PC-3 (cell line): Measurements from ENCODE around the gene MICOS13. TPM values are rescaled to one million over a fixed set of nuclear protein-coding genes. Genes with fewer than 3 reads are reported as not detected.

Experiments used
- ATAC-seq: fragments of 200-7000 bp; cut with Tn5 transposase; 2 replicates; pipeline ENCODE4 v1.9.1; 2020; ENCODE audit warnings: mild to moderate bottlenecking, moderate library complexity
- BruUV-seq: library from RNA; stranded (reverse); fragments of 400-500 nt; replicated peaks from 2 replicates; lab custom pipeline; 2021; lab: Mats Ljungman, UMichigan
- CTCF ChIA-PET: fragments of 300-600 bp; sonication (Branson Sonifier 250); formaldehyde crosslinking; loops from one replicate; lab custom pipeline; 2022; ENCODE audit warnings: antibody characterized with exemption; lab: Charles Lee
- POLR2A ChIA-PET: fragments of 300-600 bp; sonication (Branson Sonifier 250); formaldehyde crosslinking; loops from one replicate; lab custom pipeline; 2022; ENCODE audit warnings: antibody characterized with exemption; ENCODE audit not compliant: unreplicated experiment; lab: Charles Lee
- DNase-seq: peaks from one replicate; pipeline ENCODE4 v3.0.0-alpha.2; 2015
- H2AFZ ChIP-seq: fragments of 300-600 bp; sonication (generic); 2 replicates; pipeline ENCODE4 v1.6.0; 2016; ENCODE audit warnings: antibody characterized with exemption, low read length
- H3F3A ChIP-seq: fragments of 300-600 bp; sonication (generic); one replicate; pipeline ENCODE4 v1.6.0; 2017; ENCODE audit warnings: antibody characterized with exemption, low read length, control low read depth, mild to moderate bottlenecking; ENCODE audit not compliant: unreplicated experiment
- H3K27ac ChIP-seq: fragments of 300-600 bp; sonication (generic); 2 replicates; pipeline ENCODE4 v1.5.1; 2016; ENCODE audit warnings: mild to moderate bottlenecking, low read length
- H3K27me3 ChIP-seq: fragments of 300-600 bp; sonication (generic); 2 replicates; pipeline ENCODE4 v1.6.1; 2016; ENCODE audit warnings: low read length, mixed read lengths
- H3K36me3 ChIP-seq: fragments of 300-600 bp; sonication (generic); 2 replicates; pipeline ENCODE4 v1.6.1; 2016; ENCODE audit warnings: low read depth, mixed run types, low read length, mixed read lengths
- H3K4me1 ChIP-seq: fragments of 300-600 bp; sonication (generic); 2 replicates; pipeline ENCODE4 v1.5.1; 2016; ENCODE audit warnings: low read length; ENCODE audit not compliant: insufficient read depth
- H3K4me2 ChIP-seq: fragments of 300-600 bp; sonication (generic); 2 replicates; pipeline ENCODE4 v1.6.0; 2016; ENCODE audit warnings: low read length
- H3K4me3 ChIP-seq: fragments of 300-600 bp; sonication (generic); 2 replicates; pipeline ENCODE4 v1.5.1; 2016; ENCODE audit warnings: mild to moderate bottlenecking, low read length, mixed read lengths
- H3K79me2 ChIP-seq: fragments of 300-600 bp; sonication (generic); 2 replicates; pipeline ENCODE4 v1.6.1; 2017; ENCODE audit warnings: low read length, mixed read lengths
- H3K9ac ChIP-seq: fragments of 300-600 bp; sonication (generic); 2 replicates; pipeline ENCODE4 v1.6.0; 2016; ENCODE audit warnings: mild to moderate bottlenecking, low read length
- H3K9me2 ChIP-seq: fragments of 300-600 bp; sonication (generic); replicated peaks from 2 replicates; pipeline ENCODE4 v1.6.1; 2016; ENCODE audit warnings: mixed run types, low read length, mixed read lengths
- H3K9me3 ChIP-seq: fragments of 300-600 bp; sonication (generic); 2 replicates; pipeline ENCODE4 v1.6.1; 2016; ENCODE audit warnings: low read length, mixed read lengths
- H4K20me1 ChIP-seq: fragments of 300-600 bp; sonication (generic); 2 replicates; pipeline ENCODE4 v1.6.1; 2016; ENCODE audit warnings: low read length, mixed read lengths
- CTCF ChIP-seq: fragments of 300-600 bp; sonication (generic); conservative IDR thresholded peaks from 2 replicates; pipeline ENCODE4 v1.5.1; 2017; ENCODE audit warnings: antibody characterized with exemption, low read depth, mild to moderate bottlenecking, low read length
- EZH2 ChIP-seq: fragments of 300-600 bp; sonication (generic); IDR thresholded peaks from one replicate; pipeline ENCODE4 v1.6.1; 2017; ENCODE audit warnings: antibody characterized with exemption, mild to moderate bottlenecking, low read length; ENCODE audit not compliant: unreplicated experiment
- EZH2phosphoT487 ChIP-seq: fragments of 300-600 bp; sonication (generic); IDR thresholded peaks from 2 replicates; pipeline ENCODE4 v1.6.1; 2018; ENCODE audit warnings: mild to moderate bottlenecking, antibody characterized with exemption, low read length, borderline replicate concordance
- intact Hi-C: fragments of 100-400 bp; cut with micrococcal nuclease; formaldehyde crosslinking; loops from 2 replicates; pipeline ENCODE4 v1.9.0; 2023
- total RNA-seq: library from RNA; depleted of rRNA; stranded (reverse); fragments of >200 nt; gene quantifications from 2 replicates; pipeline ENCODE4 v1.2.3, GENCODE V29; 2014

Gene MICOS13
- total RNA-seq, 1 experiment from 2014 or later, result 456 TPM

DNA sequence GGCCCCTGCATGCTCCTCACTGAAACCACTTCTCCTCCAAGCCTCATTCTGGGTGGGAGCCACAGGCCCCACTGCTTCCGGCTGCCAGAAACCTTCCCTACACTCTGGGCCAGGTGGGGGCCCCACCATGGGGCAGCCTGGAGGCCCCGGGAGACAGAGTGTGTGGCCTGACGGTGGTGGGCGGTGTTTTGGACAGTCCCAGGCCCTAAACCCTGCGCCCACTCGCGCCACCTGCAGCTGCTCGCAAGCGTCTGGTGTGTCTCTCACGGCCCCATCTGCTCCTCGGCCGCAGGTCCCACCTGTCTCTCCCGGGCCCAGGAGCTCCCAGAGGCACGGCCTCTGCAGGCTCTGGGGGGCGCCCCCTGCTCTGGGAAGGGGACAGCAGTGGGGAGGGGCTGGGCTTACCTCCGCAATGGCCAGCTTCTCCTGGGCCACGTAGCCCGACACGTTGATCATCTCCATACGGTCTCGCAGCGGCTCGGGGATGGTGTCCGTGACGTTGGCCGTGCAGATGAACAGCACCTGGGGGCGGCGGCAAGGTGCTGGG is 15.4 kb upstream of the MICOS13 start:
- Histone ChIP-seq H2AFZ (no peak overlapping the region), H3K27me3 (no peaks in the 10 kb centered on the region), H3K4me2 (no peak overlapping the region), H3K36me3 (peaks cover 69% of the 10 kb centered on the region), H3K4me3 (no peak overlapping the region), H3K9me3 (no peaks in the 10 kb centered on the region), H3K27ac (no peak overlapping the region), H3K4me1 (peaks cover 7% of the 10 kb centered on the region), H4K20me1 (peaks cover 55% of the 10 kb centered on the region), H3F3A (peaks cover 14% of the 10 kb centered on the region), H3K9ac (no peak overlapping the region), H3K9me2 (no peaks in the 10 kb centered on the region), H3K79me2 (peaks cover 46% of the 10 kb centered on the region)
- DNase-seq (no peak), ATAC-seq (no peak)
- POLR2A ChIA-PET, result interaction anchor here (0.8 kb wide), 1 partner anchor 1442 kb away, joined by 4 read pairs; no protein-coding TSS in a partner anchor
- CTCF ChIA-PET, result no interaction called here
- TF ChIP-seq EZH2phosphoT487, result no peak
- TF ChIP-seq CTCF, result no peak
- no peak for TF ChIP-seq EZH2
- intact Hi-C loops, result no loop called here
- no TSS peak for BruUV-seq

- Histone ChIP-seq H3K4me3 (no peak overlapping the region), H3K4me2 (no peak overlapping the region), H4K20me1 (peaks cover 59% of the 10 kb centered on the region), H3K79me2 (peaks cover 52% of the 10 kb centered on the region), H3K27ac (no peak overlapping the region), H3K27me3 (no peaks in the 10 kb centered on the region), H3K9me3 (no peaks in the 10 kb centered on the region), H3K9ac (no peak overlapping the region), H2AFZ (no peak overlapping the region), H3K4me1 (peaks cover 7% of the 10 kb centered on the region), H3F3A (peaks cover 14% of the 10 kb centered on the region), H3K9me2 (no peaks in the 10 kb centered on the region), H3K36me3 (peaks cover 67% of the 10 kb centered on the region)
- no TSS peak for BruUV-seq
- CTCF ChIA-PET, result no interaction called here
- no peak for DNase-seq
- intact Hi-C loops, result no loop called here
- TF ChIP-seq CTCF (no peak), EZH2phosphoT487 (no peak), EZH2 (no peak)
- ATAC-seq, result no peak
- POLR2A ChIA-PET, result no interaction called here
These were observed 14.8 kb upstream of the MICOS13 start for GRCh38 chr19:5694956-5695648.
